G401.6 (cell line): Measurements from ENCODE around the gene MYOZ1.
"Not testable (repeated sequence)": the region's sequence is repeated elsewhere in the genome, so short reads cannot be mapped to it uniquely, and the experiment has no call there.

Experiments used
- FAIRE-seq: peaks from 2 replicates; lab custom pipeline; 2012; peaks lifted over from hg19 to GRCh38; lab: Jason Lieb, UNC

Gene MYOZ1

GRCh38 chr10:73641328-73642060, at the start of gene MYOZ1:
TSS of gene MYOZ1 (minus strand) at chr10:73641474. CDS start at chr10:73640017, 1,457 bp downstream.
- FAIRE-seq = no peak

- FAIRE-seq = not testable (repeated sequence)
These were observed 49.5 kb upstream of the MYOZ1 start for GRCh38 chr10:73690755-73691154.

- not testable (repeated sequence) for FAIRE-seq
These were observed 48.3 kb upstream of the MYOZ1 start for GRCh38 chr10:73689596-73689995.

GRCh38 chr10:73687641-73688040, 46.4 kb upstream of the MYOZ1 start:
- FAIRE-seq = not testable (repeated sequence)

GRCh38 chr10:73674546-73674945, 33.3 kb upstream of the MYOZ1 start:
- not testable (repeated sequence) for FAIRE-seq

- not testable (repeated sequence) for FAIRE-seq
These were observed 27.1 kb upstream of the MYOZ1 start for GRCh38 chr10:73668378-73668777.

GRCh38 chr10:73666153-73666809, 25.0 kb upstream of the MYOZ1 start:
- FAIRE-seq = not testable (repeated sequence)

GRCh38 chr10:73665581-73665980, 24.3 kb upstream of the MYOZ1 start:
- not testable (repeated sequence) for FAIRE-seq

- not testable (repeated sequence) for FAIRE-seq
These were observed 23.1 kb upstream of the MYOZ1 start for GRCh38 chr10:73664156-73665040.

GRCh38 chr10:73663621-73664020, 22.3 kb upstream of the MYOZ1 start:
- not testable (repeated sequence) for FAIRE-seq

GRCh38 chr10:73662705-73663104, 21.4 kb upstream of the MYOZ1 start:
- FAIRE-seq = not testable (repeated sequence)

- FAIRE-seq = no peak
These were observed 14.7 kb upstream of the MYOZ1 start, which contains the start of gene SYNPO2L for GRCh38 chr10:73655990-73656298. TSS of gene SYNPO2L (minus strand) at chr10:73656029. CDS start at chr10:73655922, 107 bp downstream.

GRCh38 chr10:73655257-73655989, 14.1 kb upstream of the MYOZ1 start:
- no peak for FAIRE-seq

GRCh38 chr10:73653701-73654100, 12.4 kb upstream of the MYOZ1 start:
- no peak for FAIRE-seq

- no peak for FAIRE-seq
These were observed 11.9 kb upstream of the MYOZ1 start for GRCh38 chr10:73653195-73653594.

GRCh38 chr10:73650537-73651331, 9.5 kb upstream of the MYOZ1 start:
- no peak for FAIRE-seq

GRCh38 chr10:73649876-73650536, 8.7 kb upstream of the MYOZ1 start:
- no peak for FAIRE-seq

GRCh38 chr10:73648975-73649829, 7.9 kb upstream of the MYOZ1 start:
- no peak for FAIRE-seq

GRCh38 chr10:73647875-73648651, 6.8 kb upstream of the MYOZ1 start:
- no peak for FAIRE-seq
